Stimulated activated CD8-positive, alpha-beta memory T cell treated with anti-CD3 and anti-CD28 coated beads, Interleukin-7, amount 100 ng/mL, for 1 hour (primary cell): Measurements from ENCODE around the gene SH2D3C.

ENCODE experiments used
- DNase-seq, 2 donors: peaks; one replicate each; pipeline ENCODE4 v3.0.0-alpha.2; 2020; ENCODE audit warnings: low read depth in 2 of 2

Gene SH2D3C

DNA sequence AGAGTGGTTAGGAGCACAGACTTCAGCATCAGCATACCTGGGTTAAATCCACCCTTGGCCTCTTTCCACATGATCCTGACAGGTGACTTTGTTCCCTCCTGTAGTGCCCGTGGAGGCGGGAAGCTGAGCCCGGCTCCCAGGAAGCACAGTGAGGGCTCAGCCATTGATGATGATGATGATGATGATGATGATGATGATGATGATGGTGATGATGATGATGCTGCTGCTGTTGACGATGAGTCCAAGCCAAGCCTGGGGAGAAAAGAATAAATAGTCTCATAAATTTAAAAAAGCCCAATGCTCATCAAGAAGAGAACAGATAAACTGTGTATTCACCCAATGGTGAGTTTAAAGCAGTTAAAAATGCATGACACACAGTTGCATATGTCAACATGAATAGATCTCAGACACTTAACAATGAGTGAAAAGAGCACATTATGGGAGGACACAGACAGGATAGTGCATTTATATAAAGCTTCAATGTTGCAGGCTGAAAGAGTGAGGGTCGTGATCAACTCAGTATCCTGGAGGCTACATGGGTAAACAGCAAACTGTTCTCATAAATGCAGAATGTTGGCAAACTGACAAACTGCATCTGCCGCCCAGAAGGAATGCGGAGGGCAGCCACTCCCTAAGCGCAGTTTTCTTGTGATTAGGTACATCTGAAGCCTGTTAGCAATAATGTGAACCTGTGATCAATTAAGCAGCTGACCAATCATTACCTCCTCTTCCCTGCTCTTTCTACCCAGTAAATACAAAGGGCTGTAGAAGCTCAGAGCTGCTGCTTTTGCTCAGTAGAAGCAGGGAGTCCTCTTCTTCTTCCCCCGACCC, 83.4 kb downstream of the SH2D3C start:
- DNase-seq: no peak

DNA sequence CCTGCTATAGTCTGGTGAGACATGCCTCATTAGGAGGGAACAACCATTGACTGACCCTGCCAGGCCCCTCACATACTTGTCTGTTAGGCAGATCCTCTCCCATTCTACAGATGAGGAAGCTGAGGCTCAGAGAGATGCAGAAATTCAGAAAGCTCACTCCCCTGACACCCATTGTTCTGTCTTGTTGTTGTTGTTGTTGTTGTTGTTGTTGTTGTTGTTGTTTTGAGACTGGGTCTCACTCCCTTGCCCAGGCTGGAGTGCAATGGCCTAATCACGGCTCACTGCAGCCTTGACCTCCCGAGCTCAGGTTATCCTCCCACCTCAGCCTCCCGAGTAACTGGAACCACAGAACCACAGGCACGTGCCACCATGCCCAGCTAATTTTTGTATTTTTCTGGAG, 84.8 kb downstream of the SH2D3C start:
- DNase-seq: no peak

DNA sequence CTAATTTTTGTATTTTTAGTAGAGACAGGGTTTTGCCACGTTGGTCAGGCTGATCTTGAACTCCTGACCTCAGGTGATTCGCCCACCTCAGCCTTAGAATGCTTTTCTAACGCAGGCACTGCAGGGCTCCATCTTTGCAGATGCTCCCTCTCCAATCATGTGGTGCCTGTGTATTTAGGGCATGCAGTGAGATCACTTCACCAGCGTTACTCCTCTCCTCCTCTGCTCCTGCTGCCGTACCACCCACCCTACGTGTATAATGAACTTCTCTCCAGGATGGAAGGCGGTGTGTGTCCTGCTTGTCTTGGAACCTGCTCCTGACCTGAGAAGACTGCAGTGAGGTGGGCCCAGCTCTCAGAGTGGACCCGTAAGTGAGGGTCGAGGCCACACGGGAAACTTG, 85.3 kb downstream of the SH2D3C start:
- DNase-seq: no peak

DNA sequence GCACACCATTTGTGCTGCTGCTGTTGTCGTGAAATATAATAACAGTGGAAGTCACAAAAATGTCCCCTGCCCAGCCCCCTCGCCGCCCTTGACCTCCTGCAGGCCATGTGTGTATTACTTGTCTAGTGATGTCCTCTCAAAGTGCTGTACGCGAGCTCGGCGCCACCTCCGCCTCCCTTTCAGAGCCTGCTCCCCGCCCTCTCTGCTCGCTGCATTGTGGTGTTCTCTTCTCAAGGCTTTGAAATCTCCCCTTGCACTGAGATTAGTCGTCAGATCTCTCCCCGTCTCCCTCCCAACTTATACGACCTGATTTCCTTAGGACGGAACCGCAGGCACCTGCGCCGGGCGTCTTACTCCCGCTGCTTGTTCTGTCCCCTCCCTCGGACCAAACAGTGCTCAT, 86.4 kb downstream of the SH2D3C start:
- no peak for DNase-seq

DNA sequence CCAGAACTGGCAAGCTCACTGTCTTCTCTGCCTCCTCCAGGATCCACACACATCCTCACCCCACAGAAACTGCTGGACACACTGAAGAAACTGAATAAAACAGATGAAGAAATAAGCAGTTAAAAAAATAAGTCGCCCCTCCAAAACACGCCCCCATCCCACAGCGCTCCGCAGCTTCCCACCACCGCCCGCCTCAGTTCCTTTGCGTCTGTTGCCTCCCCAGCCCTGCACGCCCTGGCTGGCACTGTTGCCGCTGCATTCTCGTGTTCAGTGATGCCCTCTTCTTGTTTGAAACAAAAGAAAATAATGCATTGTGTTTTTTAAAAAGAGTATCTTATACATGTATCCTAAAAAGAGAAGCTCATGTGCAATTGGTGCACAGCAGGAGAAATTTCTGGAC, 87.7 kb downstream of the SH2D3C start:
- DNase-seq: no peak

DNA sequence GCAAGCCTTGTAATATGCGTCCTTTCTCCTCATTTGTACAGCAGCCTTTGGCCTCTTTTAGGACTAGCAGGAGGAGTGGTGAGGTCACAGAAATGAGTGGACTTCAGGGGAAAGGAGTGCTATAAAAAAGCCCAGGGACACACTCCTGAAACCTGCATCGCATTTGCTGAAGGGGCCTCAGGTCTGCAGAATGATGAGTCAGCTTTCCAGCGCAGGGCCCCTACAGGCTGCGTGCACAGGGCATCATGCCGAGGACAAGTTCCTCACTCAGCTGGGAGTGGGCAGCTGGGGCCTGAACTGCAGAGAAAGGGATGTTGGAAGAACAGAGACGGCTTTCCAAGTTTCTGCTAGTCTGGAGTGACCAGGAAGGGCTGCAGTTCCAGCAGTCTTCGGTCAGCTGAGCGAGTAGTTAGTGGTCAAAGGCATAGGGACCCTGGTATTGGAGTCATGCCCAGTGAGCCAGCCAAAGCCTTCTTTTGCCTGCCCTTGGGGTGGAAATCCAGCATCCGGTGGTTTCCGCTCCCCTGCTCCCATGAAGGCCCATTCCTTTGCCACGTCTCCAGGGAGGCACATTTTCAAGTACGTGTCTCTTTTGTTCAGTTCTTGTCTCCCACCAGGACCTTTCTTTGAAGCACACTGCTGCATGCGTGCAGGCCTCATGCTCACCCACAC, 89.0 kb downstream of the SH2D3C start:
- no peak for DNase-seq
